ENCODE results near the gene DAD1.
"Not testable (repeated sequence)": the region's sequence is repeated elsewhere in the genome, so short reads cannot be mapped to it uniquely, and the experiment has no call there.

Gene DAD1

DNA sequence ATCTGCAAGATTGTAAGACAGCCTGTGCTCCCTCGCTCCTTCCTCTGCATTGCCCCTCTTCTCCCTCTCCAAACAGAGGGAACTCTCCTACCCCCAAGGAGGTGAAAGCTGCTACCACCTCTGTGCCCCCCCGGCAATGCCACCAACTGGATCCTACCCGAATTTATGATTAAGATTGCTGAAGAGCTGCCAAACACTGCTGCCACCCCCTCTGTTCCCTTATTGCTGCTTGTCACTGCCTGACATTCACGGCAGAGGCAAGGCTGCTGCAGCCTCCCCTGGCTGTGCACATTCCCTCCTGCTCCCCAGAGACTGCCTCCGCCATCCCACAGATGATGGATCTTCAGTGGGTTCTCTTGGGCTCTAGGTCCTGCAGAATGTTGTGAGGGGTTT lies 37.4 kb downstream of the DAD1 start:
- DNase-seq: peak; percentile 21

DNA sequence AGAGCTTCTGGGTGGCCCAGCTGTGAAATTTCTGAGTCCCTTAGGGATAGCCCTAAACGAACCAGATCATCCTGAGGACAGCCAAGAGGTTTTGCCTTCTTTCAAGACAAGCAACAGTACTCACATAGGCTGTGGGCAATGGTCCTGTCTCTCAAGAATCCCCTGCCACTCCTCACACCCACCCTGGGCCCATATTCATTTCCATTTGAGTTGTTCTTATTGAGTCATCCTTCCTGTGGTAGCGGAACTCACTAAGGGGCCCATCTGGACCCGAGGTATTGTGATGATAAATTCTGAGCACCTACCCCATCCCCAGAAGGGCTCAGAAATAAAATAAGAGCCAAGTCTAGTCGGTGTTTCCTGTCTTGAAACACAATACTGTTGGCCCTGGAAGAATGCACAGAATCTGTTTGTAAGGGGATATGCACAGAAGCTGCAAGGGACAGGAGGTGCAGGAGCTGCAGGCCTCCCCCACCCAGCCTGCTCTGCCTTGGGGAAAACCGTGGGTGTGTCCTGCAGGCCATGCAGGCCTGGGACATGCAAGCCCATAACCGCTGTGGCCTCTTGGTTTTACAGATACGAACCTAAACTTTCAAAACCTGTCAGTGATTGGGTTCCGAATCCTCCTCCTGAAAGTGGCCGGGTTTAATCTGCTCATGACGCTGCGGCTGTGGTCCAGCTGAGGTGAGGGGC lies 38.9 kb downstream of the DAD1 start:
- DNase-seq: peak; percentile 78

DNA sequence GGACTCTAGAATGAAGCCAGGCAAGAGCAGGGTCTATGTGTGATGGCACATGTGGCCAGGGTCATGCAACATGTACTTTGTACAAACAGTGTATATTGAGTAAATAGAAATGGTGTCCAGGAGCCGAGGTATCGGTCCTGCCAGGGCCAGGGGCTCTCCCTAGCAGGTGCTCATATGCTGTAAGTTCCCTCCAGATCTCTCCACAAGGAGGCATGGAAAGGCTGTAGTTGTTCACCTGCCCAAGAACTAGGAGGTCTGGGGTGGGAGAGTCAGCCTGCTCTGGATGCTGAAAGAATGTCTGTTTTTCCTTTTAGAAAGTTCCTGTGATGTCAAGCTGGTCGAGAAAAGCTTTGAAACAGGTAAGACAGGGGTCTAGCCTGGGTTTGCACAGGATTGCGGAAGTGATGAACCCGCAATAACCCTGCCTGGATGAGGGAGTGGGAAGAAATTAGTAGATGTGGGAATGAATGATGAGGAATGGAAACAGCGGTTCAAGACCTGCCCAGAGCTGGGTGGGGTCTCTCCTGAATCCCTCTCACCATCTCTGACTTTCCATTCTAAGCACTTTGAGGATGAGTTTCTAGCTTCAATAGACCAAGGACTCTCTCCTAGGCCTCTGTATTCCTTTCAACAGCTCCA lies 39.6 kb downstream of the DAD1 start:
- DNase-seq: peak; percentile 20

DNA sequence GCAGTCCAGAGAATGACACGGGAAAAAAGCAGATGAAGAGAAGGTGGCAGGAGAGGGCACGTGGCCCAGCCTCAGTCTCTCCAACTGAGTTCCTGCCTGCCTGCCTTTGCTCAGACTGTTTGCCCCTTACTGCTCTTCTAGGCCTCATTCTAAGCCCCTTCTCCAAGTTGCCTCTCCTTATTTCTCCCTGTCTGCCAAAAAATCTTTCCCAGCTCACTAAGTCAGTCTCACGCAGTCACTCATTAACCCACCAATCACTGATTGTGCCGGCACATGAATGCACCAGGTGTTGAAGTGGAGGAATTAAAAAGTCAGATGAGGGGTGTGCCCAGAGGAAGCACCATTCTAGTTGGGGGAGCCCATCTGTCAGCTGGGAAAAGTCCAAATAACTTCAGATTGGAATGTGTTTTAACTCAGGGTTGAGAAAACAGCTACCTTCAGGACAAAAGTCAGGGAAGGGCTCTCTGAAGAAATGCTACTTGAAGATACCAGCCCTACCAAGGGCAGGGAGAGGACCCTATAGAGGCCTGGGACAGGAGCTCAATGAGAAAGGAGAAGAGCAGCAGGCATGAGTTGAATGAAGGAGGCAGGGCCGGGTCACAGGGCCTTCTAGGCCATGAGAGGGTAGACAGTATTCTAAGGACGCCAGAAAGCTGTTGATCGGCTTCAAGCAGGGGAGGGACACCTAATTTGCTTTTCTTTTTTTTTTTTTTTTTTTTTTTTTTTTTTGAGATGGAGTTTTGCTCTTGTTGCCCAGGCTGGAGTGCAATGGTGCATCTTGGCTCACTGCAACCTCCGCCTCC lies 40.9 kb downstream of the DAD1 start:
- no peak for DNase-seq

DNA sequence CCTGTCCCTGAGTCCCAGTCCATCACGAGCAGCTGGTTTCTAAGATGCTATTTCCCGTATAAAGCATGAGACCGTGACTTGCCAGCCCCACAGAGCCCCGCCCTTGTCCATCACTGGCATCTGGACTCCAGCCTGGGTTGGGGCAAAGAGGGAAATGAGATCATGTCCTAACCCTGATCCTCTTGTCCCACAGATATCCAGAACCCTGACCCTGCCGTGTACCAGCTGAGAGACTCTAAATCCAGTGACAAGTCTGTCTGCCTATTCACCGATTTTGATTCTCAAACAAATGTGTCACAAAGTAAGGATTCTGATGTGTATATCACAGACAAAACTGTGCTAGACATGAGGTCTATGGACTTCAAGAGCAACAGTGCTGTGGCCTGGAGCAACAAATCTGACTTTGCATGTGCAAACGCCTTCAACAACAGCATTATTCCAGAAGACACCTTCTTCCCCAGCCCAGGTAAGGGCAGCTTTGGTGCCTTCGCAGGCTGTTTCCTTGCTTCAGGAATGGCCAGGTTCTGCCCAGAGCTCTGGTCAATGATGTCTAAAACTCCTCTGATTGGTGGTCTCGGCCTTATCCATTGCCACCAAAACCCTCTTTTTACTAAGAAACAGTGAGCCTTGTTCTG lies 41.6 kb downstream of the DAD1 start:
- DNase-seq: peak; percentile 44

DNA sequence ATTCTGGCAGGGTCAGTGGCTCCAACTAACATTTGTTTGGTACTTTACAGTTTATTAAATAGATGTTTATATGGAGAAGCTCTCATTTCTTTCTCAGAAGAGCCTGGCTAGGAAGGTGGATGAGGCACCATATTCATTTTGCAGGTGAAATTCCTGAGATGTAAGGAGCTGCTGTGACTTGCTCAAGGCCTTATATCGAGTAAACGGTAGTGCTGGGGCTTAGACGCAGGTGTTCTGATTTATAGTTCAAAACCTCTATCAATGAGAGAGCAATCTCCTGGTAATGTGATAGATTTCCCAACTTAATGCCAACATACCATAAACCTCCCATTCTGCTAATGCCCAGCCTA lies 42.3 kb downstream of the DAD1 start:
- peak; percentile 37 for DNase-seq

DNA sequence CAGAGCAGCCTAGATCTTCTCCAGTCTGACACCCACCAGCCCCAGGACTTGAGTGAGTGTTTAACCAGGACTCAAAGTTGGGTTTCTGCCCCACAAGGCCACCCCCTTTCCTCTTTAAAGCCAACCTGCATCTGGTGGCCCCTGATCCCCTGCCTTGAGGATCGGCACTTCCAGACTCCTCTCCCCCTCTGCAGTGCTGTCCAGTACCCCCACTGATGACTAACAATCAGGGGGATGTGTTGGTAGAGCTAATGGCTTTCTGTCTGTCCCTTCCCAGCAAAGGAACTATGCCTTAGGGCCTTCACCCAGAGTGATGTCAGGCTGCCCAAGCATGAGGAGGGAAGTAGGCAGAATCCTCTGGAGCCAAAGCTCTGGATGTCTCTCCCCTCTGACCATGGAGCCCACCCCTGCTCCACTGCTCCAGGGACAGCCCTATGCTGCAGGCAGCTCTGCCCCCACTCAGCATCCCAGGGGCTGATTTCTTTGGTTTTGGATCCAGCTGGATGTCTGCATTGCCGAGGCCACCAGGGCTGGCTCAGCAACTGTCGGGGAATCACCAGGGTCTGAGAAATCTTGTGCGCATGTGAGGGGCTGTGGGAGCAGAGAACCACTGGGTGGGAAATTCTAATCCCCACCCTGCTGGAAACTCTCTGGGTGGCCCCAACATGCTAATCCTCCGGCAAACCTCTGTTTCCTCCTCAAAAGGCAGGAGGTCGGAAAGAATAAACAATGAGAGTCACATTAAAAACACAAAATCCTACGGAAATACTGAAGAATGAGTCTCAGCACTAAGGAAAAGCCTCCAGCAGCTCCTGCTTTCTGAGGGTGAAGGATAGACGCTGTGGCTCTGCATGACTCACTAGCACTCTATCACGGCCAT lies 42.9 kb downstream of the DAD1 start:
- DNase-seq: peak; percentile 58

DNA sequence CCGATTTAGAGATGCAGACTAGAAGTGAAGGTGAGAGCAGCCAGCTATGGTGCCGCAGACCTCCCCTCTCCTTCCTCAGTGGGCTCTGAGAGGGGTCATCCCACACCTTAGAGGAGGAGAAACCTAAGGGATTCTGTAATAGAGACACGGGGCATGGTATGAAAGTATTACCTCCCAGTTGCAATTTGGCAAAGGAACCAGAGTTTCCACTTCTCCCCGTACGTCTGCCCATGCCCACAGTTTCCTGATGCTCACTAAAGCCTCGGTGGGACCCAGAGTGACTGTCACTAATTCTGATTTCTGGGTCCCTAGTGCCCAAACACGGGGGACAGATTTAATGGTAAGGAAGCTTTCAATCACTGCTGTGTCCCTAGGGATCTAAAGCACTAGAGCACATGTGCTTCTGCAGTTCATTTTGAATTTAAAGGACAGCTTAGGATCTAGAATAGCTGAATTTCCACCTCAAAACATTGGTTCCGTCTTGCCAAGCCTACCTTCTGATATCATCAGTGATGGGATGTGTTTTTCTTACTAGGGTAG lies 44.1 kb downstream of the DAD1 start:
- DNase-seq: no peak

DNA sequence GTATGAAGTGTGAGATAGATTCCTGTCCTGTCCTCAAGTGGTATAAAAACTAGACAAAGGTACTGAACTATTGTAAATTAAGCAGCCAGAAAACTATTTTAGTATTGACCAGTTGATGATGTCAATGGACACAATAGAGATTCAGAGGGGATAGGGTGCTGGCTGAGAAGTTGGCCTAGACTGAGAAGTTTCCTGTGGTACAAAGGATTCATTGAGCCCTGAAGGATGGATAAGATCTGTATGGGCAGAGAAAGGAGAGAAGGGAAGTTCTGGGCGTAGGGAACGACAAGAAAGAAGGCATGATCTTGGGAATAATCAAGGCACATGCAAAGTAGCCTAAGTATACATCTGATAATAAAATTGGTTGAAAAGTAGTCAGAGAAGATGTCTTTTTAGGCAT lies 44.6 kb downstream of the DAD1 start:
- no peak for DNase-seq

DNA sequence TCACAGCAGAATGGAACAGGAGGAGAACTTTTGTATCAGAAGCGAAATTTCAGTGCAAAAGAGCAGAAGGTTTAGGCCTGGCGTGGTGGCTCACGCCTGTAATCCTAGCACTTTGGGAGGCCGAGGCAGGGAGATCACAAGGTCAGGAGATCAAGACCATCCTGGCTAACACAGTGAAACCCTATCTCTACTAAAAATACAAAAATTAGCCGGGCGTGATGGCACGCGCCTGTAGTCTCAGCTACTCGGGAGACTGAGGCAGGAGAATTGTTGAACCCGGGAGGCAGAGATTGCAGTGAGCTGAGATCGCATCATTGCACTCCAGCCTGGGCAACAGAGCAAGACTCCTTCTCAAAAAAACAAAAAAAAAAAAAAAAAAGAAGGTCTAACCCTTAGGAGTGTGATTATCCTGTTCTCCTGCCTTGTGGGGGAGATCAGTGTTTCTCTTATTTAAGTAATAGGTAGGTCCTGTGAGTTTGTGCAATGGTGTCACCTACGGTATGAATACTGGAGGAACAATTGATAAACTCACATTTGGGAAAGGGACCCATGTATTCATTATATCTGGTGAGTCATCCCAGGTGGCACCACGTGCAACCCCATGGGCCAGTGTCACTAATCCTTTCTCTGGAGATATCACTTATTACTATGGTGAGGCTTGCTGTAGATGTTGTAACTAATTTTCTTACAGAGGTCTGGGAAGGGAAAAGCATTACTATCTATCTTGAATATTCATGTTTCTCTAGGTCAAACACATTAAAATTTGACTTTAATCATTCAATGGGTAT lies 45.3 kb downstream of the DAD1 start:
- not testable (repeated sequence) for DNase-seq

DNA sequence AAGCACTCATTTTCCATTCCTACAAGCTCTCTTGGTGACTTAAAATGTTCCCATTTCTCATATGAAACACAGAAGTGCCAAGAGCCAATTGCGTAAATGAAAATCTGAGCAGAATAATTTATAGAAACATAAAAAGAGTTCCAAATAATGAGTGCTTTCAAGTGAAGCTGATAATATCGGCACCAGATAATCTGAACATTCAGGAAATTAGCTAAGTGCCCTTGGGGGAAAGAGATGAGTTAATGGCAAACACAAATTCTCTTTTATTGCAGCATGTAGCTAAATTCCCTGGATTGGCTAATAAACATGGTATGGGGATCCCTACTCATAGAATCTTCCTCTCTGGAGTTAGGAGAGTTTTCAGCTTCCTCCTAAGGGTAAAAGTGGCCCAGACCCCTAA lies 46.7 kb downstream of the DAD1 start:
- no peak for DNase-seq

DNA sequence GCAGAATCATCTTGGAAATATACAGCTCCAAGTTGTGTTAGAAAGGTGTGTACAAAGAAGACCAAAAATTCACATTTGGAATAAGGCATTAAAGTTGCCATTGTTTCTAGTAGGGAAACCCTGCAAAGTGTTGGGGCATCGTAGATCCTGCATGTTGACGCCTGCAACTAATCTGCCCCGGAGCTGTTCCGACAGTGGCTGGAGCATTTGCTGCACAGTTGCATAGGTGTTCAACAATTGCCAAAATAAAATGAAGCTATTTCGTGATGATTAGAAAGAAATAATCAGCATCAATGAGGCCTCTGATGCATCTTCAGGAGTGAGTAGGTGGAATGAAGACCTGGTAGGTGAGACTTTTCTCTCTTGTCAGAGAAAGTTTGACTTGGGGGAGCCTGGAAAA lies 47.3 kb downstream of the DAD1 start:
- DNase-seq: no peak

DNA sequence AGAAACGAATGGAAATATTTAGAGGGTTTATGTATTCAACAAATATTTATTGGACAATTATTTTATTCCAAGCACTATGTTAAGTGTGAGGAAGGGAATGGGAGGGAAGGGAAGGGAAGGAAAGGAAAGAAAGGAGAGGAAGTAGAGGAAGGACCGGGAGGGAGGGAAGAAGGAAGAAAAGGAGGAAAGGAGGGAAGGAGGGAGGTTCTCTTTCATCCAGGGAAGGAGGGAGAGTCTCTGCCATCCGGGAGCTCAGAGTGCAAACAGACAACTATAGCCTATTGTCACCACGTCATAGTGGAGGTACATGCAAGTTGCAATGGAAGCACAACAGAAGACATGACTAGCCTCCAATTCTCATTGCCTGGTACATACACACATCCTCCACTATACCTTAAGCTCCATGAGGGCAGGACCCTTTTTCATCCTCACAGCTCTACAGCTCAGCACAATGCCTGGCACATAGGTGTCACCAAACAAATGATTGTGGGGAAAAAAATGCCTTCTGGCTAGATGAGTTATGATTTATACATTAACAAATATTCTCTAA lies 48.1 kb downstream of the DAD1 start:
- no peak for DNase-seq

DNA sequence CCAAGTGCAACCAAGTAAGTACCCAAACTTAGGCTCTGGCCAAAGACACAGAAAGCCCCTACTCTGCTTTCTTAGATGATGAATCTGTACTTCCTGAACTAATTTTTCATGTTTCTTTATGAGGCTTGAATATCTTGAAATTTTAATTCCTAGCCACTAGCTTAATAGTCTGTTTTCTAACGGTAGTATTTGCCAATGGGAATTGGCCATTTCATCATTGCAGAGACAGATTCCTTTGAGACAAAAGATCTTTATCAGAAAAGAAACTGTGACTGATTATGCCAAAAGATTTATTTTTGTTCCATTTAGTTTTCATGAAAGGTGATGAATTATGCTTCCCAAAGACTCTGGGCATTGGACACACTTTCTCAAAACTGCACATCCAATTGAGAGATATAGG lies 48.7 kb downstream of the DAD1 start:
- DNase-seq: no peak

DNA sequence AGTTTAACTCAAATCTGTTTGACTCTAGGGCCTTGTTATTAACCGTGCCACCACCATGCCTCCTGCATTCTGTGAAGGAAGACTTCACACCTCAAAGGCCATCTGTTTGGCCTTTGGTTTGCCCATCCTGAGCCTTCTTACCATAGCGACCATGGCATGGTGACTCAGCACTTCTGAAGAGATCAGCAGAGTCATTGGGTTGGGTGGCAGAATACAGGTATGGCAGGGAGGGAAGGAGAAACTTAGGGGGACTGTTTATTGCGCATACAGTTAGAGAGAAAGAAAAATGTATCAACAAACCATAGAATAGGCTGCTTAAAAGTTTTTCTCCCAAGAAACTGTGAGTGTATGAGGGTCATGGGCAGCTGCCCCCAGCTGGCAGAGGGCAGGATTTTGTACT lies 49.2 kb downstream of the DAD1 start:
- DNase-seq: peak; percentile 62

DNA sequence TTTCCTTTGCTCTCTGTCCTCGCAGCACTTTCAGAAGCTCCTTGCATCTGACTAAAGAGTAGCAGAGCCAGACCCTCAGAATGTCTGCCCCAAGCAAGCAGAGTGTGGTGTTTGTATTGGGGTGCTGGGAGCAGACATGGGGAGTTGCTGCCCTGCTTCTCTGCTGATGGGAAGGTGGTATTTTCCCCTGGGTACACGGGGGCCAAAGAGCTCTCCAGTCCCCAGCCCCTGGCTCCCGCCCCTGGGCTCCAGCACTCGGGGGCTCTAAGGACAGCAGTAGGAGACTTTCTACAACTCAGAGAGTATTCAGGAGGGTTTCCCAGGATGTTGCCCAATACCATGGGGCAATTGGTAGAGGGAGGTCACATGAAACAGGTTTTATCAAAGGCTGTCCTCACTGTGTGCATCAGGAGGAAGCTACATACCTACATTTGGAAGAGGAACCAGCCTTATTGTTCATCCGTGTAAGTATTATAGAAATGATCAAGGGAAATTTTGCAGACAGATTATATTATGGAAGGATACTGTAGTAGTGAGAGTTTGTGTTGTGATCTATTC lies 50.3 kb downstream of the DAD1 start:
- DNase-seq: no peak

DNA sequence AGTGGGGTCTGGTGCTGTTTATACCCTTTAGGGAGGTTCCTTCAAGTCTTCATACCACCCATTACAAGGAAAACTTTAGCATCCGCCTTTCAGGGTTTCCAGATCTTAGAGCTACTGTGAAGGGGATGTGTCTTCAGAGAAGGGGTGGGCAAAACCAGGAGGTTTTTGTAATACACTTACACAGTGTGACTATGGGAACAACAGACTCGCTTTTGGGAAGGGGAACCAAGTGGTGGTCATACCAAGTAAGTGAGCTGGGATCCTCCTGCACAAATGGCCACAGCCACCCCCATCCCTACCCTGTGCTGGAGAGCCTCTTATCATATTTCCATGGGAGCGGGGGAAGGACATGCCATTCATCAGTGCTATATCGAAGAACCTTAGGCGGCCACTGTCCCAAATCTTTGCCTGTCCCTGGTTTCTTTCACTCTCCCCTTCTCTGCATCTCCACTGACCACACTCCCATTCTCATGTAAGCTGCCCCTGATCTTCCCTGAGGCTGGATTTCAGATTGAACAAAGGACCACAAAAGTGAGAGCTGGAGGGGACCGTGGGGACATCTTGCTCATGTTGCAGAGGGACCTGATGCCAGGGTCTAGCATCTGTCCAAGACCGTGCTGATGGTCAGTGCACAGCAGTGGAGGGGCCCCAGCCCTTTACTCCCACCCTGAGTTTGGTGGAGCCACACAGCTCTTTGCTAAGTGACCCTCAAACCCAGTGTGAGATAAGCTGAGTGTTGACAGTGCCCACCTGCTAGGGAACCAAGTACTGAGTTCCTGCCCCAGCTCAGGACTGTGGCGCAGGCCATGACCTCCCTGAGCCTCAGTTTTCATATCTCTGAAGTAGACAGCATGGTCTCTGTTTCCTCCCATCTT lies 51.4 kb downstream of the DAD1 start:
- DNase-seq: no peak

DNA sequence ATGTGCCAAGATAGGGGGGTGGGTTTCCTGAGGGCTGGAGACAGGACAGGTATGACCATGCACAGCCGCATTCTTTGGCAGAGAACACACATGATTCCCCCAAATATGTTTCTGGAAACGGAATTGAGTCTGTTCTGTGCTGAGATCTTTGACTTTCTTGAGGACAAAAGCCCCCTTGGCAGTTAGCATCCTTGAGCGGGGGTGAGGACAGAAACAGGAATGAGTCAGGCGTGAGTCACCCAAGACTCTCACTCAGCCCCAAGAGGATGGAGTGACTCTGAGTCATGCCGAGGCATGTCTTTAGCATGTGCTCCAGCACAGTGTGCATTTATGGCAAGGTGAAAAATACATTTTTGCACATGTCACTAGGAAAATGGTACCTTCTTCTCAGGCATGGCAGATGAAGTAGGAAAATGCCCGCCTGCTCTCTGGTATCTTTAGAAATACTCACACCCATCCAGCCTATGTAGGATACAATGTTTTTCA lies 52.1 kb downstream of the DAD1 start:
- peak; percentile 83 for DNase-seq

DNA sequence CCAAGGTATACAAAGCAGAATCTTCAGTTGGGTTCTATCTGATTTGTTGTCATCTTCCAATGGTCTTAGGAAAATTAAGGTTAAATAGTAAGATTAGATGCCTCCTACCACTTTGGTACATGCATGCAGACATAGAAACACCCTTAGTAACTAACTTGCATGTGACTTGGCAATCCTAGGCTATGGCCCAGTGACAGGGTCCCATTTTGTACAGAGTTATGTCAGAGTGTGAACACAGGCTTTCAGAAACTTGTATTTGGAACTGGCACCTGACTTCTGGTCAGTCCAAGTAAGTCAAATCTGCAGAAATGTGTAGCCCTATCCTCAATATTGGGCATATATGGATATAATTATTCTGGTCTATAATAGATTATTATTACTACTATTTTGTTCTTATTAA lies 53.1 kb downstream of the DAD1 start:
- DNase-seq: no peak

DNA sequence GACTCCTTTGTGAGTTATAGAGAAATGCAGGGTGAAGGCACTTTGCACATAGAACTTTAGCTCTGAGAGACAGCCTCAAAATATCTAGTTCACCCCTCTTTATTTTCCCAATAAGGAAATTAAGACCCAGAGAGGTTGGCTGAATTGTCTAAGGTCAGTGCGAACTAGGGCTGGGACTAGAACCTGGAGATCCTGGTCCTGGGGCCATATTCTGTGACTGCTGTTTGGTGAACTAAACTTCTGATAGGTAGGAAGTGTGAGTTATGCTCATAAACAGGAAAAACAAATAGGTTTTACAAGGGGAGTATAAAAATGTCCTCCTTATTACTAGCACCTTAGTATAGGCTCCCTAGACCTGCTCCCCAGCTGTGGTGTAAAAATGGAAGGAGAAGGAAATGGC lies 53.9 kb downstream of the DAD1 start:
- DNase-seq: no peak

Data from CD4-positive, alpha-beta T cell treated with Interleukin-17A for 1 hour (primary cell).